NK-92 treated with Interleukin-12 subunit alpha and Interleukin-12 subunit beta, amount 100 ng/mL, for 24 hours (cell line): ENCODE data around the gene HK3.

ENCODE experiments used
- DNase-seq: peaks from one replicate; lab custom pipeline; 2025; lab: John Stamatoyannopoulos, UW

Gene HK3

GRCh38 chr5:176902102-176902814 is 3.1 kb upstream of the HK3 start:
- no peak for DNase-seq

- no peak for DNase-seq
These were observed 2.3 kb upstream of the HK3 start for GRCh38 chr5:176901260-176902101.

- DNase-seq, result no peak
These were observed 1.6 kb upstream of the HK3 start for GRCh38 chr5:176900780-176901204.

DNA sequence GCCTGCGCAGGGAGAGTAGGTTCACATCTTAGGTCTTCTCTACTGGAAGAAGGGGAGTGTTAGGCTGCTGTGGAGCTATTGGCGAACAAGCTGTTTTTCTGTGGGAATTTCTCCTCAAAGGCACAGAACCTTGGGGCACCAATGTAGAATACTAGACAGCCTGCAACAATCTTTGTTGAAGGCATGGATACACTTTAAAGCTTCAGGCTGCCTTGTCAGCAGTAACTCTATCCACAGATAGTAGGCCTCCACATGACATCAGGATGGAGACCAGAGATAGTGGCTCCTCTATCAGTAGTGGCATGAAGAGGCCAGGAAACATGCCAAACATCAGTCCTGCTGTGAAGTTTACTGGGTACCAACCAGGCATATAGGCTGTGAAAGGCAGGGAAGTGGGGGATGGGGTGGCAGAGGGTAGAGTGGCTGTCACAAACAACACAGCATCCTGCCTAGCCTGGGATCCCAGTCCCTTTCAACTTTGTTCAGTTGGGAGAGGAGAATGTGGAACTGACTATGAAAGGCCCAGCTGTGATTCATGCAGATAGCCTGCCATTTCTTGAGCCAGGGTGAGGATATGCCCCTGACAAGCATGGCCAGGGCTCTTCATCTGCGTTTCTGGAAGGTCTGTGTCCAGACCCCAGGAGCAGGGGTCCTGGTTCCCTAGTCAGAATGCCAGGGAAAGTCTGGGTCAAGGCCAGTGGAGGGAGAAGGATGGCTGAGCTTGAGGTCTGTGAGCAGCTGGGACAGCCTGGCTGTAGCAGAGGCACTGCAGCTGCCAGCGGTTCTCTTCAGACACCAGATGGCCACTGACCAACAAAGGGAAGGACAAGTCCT is 1.0 kb upstream of the HK3 start:
- no peak for DNase-seq

- DNase-seq, result no peak
These were observed 1.9 kb downstream of the HK3 start for GRCh38 chr5:176897263-176897662.

DNA sequence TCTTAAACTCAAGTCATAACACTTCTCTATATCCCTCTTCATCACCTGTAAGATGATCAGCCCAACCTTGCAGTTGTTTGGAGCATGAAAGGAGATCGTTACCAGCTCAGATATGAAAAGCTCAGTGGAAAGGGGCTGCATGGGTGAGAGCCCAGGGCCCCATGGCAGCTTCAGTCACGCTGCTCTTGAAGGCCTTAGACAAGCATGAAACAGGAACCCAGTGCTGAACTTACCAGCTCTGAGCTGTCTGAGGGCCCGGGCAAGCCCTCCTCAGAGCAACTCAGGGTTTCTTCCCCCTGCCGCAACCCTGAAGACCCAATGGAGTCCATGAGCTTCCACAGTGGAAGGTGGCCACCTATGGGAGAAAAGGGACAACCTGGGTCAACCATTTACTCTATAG is 3.3 kb downstream of the HK3 start:
- no peak for DNase-seq

GRCh38 chr5:176894298-176894697 is 4.8 kb downstream of the HK3 start:
- no peak for DNase-seq

GRCh38 chr5:176892663-176893062 is 6.5 kb downstream of the HK3 start:
- DNase-seq, result no peak

DNA sequence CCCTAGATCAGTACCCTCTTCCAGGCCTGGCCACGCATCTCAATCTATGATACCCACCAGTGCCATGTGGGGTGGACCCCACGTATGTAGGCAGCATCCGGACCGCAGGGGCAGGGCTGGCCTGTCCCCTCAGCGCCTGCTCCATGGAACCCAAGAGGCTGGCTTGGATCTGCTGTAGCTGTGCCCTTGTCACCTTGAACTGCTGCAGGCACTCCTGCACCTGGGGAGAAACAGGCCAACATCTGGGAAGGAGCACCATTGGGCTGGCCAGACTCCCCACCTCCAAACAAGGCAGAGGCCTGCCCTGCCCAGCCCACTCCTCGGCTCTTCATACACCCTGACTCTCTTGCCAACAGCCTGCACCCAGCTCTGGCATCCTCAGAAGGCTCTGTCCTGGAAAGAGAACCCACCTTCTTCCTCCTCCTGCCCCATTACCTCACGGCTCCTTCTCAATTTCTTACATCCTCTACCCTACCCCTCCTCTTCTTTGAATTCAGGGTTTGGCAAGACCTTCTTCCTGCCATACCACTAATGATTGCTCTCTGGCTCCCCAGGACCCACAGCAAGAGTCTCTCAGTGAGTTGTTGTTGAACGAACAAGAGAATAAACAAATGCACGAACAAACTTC is 7.7 kb downstream of the HK3 start:
- DNase-seq, result no peak

DNA sequence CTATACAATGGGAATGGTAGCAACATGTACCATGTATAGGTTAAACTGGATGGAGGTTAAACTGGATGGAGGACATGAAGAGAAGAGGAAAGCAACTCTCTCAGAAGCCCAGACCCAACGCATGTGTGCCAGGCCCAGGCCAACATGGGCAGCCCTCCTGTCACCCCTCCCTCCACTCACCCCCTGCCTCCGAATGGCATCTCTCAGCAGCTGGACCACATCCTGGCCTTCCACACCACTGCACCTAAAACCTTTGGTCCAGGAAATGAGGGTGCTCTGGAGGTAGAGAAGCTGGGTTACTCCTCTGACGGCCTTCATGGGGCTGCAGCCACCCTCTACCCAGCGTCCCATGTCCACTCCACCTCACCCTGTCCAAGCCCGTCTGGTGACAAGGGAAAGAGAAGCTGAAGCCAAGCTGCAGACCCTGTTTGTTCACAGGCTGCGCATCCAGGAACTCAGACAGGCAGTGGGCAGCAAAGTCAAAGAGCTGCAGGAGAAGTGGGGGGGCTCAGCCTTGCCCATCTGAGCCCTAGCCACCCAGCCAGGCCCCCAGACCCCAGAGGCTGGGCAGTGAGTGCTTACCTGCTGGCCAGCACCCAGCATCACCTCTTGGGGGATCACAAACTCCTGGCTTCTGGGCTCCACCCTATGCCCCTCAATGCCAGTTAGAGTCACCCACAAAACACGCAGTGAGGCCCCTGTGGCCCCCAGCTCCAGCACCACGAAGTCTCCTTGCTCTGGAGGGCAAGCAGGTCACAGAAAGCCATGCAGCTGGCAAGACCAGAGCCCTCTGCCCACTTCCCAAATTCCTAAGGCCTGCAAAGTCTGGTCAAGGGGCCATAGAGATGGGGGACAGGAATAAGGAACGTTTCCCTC is 8.5 kb downstream of the HK3 start:
- no peak for DNase-seq

- DNase-seq, result no peak
These were observed 9.5 kb downstream of the HK3 start for GRCh38 chr5:176889321-176890280.

- DNase-seq, result no peak
These were observed 10.3 kb downstream of the HK3 start for GRCh38 chr5:176888865-176889165.

DNA sequence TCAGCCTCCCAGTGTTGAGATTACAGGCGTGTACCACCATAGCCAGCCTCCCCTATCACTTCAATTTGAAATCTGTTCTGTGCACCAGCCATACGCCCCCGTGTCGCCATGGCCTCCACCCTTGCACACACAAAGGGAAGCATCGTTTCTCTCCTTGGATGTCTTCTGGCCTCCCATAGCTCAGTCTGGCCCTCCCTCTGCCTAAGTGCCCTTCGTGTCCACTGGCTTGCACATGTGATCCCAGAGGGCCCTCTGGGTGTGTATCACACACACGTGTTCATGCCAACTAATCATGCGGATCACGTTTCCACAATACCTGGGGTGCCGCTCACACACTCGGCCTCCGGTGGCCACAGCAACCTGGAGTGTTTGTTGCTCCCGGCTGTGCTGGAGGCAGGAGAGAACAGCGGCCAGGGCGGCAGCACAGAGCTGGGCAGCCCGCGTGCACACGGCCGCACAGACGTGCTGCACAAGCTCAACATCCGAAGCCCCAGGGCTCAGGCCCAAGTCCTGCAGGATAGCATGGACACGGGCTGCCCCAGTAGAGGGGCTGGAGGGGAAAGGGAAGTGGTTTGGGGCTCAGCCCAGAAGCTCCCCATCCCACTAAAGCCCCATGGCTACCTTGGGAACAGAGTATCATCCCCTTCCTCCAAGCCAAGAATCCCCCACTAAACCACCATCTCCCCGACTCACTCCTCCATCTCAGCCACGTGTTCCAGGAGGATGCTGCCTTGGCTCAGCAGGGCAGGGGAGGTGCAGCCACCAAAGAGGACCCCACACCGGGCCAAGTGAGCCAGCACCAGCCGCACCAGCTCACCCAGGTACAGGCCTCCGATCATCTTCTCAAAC is 10.9 kb downstream of the HK3 start:
- no peak for DNase-seq

DNA sequence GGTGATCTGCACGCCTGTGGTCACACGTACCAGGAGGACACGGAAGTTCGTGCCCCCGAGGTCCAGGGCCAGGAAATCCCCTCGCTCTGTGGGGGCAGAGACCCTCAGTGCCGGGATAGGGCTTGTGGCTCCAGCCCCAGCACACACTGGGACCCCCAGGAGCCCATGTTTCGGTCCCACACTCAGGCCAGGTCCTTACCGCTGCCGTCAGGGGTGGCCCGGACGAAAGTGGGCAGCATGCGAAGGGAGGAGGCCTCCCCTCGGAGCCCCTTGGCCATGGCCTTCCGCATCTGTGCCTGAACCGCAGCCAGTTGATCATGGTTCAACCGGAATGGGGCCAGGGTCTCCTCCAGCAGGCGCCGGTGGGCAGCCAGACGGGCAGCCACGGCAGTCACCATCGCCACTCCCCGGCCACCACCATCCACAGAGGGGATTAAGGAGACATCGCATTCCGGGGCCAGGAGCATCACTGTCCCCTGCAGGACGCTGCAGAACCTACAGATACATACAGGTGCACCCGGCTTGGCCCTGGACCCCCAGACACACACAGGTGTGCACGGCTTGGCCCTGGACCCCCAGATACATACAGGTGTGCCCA is 11.8 kb downstream of the HK3 start:
- no peak for DNase-seq

- DNase-seq, result no peak
These were observed 12.6 kb downstream of the HK3 start for GRCh38 chr5:176886336-176887251.

GRCh38 chr5:176884571-176884890 is 14.6 kb downstream of the HK3 start:
- no peak for DNase-seq

GRCh38 chr5:176883700-176884570 is 15.2 kb downstream of the HK3 start:
- DNase-seq, result no peak
